Parathyroid adenoma (tissue), 2 donors: ENCODE results near the gene DIAPH2.

Source experiments
- H2AFZ ChIP-seq: fragments of 300-600 bp; sonication (generic); one replicate; pipeline ENCODE4 v1.7.0; 2017; ENCODE audit warnings: antibody characterized with exemption, mild to moderate bottlenecking
- H3K27ac ChIP-seq: fragments of 300-600 bp; sonication (generic); one replicate; pipeline ENCODE4 v1.7.0; 2017
- H3K27me3 ChIP-seq: fragments of 300-600 bp; sonication (generic); one replicate; pipeline ENCODE4 v1.7.0; 2017; ENCODE audit warnings: low read length; ENCODE audit not compliant: control insufficient read depth, insufficient read depth
- H3K36me3 ChIP-seq: fragments of 300-600 bp; sonication (generic); one replicate; pipeline ENCODE4 v1.7.0; 2017; ENCODE audit warnings: low read length; ENCODE audit not compliant: control insufficient read depth, insufficient read depth
- H3K4me1 ChIP-seq: fragments of 300-600 bp; sonication (generic); one replicate; pipeline ENCODE4 v1.7.0; 2017; ENCODE audit warnings: control low read depth
- H3K4me2 ChIP-seq: fragments of 300-600 bp; sonication (generic); one replicate; pipeline ENCODE4 v1.7.0; 2017; ENCODE audit warnings: low read length
- H3K4me3 ChIP-seq: fragments of 300-600 bp; sonication (generic); one replicate; pipeline ENCODE4 v1.7.0; 2017; ENCODE audit warnings: low read depth, low read length
- H3K79me2 ChIP-seq: fragments of 300-600 bp; sonication (generic); one replicate; pipeline ENCODE4 v1.7.0; 2017; ENCODE audit warnings: control low read depth
- H3K9ac ChIP-seq: fragments of 300-600 bp; sonication (generic); one replicate; pipeline ENCODE4 v1.7.0; 2017; ENCODE audit warnings: mild to moderate bottlenecking
- H3K9me3 ChIP-seq: fragments of 300-600 bp; sonication (generic); one replicate; pipeline ENCODE4 v1.7.0; 2017; ENCODE audit warnings: low read length; ENCODE audit not compliant: control insufficient read depth
- TF ChIP-seq, protein P1 (sequence below): fragments of 300-600 bp; sonication (generic); IDR thresholded peaks from one replicate; pipeline ENCODE4 v1.7.0; 2017; ENCODE audit warnings: antibody characterized with exemption, mild to moderate bottlenecking
- donor health status: primary hyperparathyroidism.

The DIAPH2 gene

DNA sequence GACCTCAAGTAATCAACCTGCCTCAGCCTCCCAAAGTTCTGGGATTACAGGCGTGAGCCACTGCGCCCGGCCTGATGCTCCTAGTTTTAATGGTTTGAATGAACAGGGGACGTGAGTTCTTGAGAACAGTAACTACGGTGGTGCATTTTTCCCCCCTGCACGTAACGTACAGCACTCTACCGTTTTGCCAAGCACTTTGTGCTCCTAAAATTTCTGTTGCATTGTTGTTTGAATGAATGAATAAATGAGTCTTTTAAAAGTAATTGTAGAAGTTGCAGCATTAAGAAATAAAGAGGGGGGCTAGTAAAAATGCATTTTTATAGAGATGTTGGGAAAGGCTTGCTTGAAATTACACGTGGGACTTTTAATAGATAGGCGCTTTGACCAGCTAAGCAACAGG lies 199.0 kb downstream of the DIAPH2 start, which contains the start of gene RPA4:
RPA4 (plus strand) TSS at position 301 of the 400 bp plus-strand sequence. CDS start 403 bp downstream, outside the sequence.
- TF ChIP-seq, protein P1, sequence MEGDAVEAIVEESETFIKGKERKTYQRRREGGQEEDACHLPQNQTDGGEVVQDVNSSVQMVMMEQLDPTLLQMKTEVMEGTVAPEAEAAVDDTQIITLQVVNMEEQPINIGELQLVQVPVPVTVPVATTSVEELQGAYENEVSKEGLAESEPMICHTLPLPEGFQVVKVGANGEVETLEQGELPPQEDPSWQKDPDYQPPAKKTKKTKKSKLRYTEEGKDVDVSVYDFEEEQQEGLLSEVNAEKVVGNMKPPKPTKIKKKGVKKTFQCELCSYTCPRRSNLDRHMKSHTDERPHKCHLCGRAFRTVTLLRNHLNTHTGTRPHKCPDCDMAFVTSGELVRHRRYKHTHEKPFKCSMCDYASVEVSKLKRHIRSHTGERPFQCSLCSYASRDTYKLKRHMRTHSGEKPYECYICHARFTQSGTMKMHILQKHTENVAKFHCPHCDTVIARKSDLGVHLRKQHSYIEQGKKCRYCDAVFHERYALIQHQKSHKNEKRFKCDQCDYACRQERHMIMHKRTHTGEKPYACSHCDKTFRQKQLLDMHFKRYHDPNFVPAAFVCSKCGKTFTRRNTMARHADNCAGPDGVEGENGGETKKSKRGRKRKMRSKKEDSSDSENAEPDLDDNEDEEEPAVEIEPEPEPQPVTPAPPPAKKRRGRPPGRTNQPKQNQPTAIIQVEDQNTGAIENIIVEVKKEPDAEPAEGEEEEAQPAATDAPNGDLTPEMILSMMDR: no peak
- no peaks in the 10 kb centered on the region for H3K36me3 ChIP-seq
- no peak within 1 kb of the TSS for H2AFZ ChIP-seq
- no peak within 1 kb of the TSS for H3K4me2 ChIP-seq
- no peak within 1 kb of the TSS for H3K9ac ChIP-seq
- no peak within 1 kb of the TSS for H3K27ac ChIP-seq
- no peaks in the 10 kb centered on the region for H3K4me1 ChIP-seq
- no peaks in the 10 kb centered on the region for H3K27me3 ChIP-seq
- H3K4me3 ChIP-seq: no peak within 1 kb of the TSS
- H3K9me3 ChIP-seq: no peaks in the 10 kb centered on the region
- no peaks in the 10 kb centered on the region for H3K79me2 ChIP-seq

DNA sequence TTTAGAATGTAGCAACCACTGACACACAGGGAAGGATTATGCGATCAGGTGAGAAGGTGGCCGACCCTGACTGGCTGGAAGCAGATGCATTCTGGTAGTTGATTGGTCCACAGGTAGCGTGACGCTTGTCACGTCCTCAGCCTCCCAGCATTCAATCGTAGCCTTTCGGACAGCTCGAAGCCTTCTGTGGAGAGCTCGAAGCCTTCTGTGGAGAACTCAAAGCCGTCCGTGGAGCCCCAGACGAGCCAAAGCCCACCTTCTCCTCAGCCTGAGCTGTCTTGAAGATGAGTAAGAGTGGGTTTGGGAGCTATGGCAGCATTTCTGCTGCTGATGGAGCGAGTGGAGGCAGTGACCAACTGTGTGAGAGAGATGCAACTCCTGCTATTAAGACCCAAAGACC lies 199.4 kb downstream of the DIAPH2 start:
- Histone ChIP-seq H3K27ac (no peak overlapping the region), H3K27me3 (no peaks in the 10 kb centered on the region), H3K9ac (no peak overlapping the region), H2AFZ (no peak overlapping the region), H3K4me1 (no peaks in the 10 kb centered on the region), H3K4me2 (no peak overlapping the region), H3K79me2 (no peaks in the 10 kb centered on the region), H3K36me3 (no peaks in the 10 kb centered on the region), H3K4me3 (no peak overlapping the region), H3K9me3 (no peaks in the 10 kb centered on the region)
- TF ChIP-seq, protein P1: no peak

DNA sequence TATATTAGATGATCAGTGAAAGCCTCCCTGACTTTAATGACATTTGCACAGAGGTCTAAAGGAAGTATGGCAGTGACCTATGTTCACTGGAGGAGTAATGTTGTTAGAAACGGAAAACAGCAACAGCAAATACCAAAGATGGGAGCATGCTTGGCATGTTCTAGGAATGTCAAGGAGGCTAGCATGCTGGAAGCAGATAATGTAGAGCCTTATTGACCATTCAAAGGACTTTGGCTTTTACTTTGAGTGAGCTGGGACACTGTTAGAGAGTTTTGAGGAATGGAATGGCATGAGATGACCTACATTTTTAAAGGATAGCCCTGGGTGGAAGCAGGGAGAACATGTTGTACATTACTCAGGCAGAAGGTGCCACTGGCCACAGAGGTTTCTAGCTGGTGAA lies 205.1 kb downstream of the DIAPH2 start:
- TF ChIP-seq, protein P1: no peak
- H3K79me2 ChIP-seq: no peaks in the 10 kb centered on the region
- no peak overlapping the region for H2AFZ ChIP-seq
- no peak overlapping the region for H3K4me2 ChIP-seq
- H3K36me3 ChIP-seq: no peaks in the 10 kb centered on the region
- H3K9me3 ChIP-seq: no peaks in the 10 kb centered on the region
- no peaks in the 10 kb centered on the region for H3K27me3 ChIP-seq
- H3K4me3 ChIP-seq: no peak overlapping the region
- no peak overlapping the region for H3K27ac ChIP-seq
- H3K9ac ChIP-seq: no peak overlapping the region
- H3K4me1 ChIP-seq: no peaks in the 10 kb centered on the region

DNA sequence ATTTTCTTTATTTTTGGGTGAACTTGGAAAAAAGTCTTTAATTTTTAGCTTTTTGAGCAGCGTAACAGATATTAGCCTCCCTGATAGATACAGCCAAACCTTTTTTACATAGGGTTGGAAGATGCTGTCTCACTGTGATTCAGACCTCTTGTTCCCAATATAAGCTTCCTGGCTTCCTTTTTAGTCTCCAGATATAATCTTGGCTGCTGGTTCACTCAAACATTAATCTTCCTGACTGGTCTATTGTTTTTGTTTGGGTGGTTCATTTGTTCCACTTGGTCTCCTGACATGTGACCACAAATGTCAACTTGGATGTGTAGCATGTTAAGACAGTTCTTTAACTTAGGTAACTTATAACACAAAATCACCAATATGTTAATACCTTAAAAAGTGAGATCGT lies 222.1 kb downstream of the DIAPH2 start:
- H3K4me3 ChIP-seq: no peak overlapping the region
- no peak overlapping the region for H2AFZ ChIP-seq
- H3K36me3 ChIP-seq: no peaks in the 10 kb centered on the region
- no peaks in the 10 kb centered on the region for H3K9me3 ChIP-seq
- no peak overlapping the region for H3K4me2 ChIP-seq
- no peak overlapping the region for H3K9ac ChIP-seq
- no peaks in the 10 kb centered on the region for H3K79me2 ChIP-seq
- no peak overlapping the region for H3K27ac ChIP-seq
- no peaks in the 10 kb centered on the region for H3K4me1 ChIP-seq
- TF ChIP-seq, protein P1: no peak
- no peaks in the 10 kb centered on the region for H3K27me3 ChIP-seq

DNA sequence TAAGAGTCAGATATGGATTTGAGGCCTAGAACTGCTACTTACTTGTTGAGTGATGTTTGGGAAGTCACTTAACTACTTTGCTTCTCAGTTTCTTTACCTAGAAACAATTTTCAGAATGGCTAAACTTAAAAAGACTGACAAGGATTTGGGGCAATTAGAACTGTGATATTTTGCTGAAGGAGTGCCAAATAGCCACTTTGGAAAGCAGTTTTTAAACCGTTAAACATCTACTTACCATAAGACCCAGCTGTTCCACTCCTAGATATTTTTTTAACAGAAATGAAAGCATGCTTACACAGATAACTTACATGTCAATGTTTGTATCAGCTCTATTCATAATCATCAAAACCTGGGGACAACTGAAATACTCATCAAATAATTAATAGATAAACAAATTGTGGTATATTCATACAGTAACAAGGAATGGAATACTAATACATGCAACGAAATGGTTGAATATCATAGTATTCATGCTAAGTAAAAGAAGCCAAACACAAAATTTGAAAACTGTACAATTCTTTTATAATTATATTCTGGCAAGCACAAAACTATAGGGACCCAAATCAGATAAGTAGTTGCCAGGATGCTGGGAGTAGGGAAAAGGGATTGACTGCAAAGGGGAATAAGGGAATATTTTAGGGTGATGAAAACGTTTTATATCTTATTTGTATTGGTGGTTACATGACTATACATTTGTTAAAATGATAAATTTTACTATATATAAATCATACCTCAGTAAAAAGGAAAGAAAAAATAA lies 223.1 kb downstream of the DIAPH2 start:
- H2AFZ ChIP-seq: no peak overlapping the region
- no peak overlapping the region for H3K4me2 ChIP-seq
- H3K36me3 ChIP-seq: no peaks in the 10 kb centered on the region
- no peaks in the 10 kb centered on the region for H3K9me3 ChIP-seq
- no peaks in the 10 kb centered on the region for H3K79me2 ChIP-seq
- no peaks in the 10 kb centered on the region for H3K4me1 ChIP-seq
- H3K27me3 ChIP-seq: no peaks in the 10 kb centered on the region
- no peak overlapping the region for H3K27ac ChIP-seq
- no peak overlapping the region for H3K4me3 ChIP-seq
- H3K9ac ChIP-seq: no peak overlapping the region
- TF ChIP-seq, protein P1: no peak
